Neural cell (in vitro differentiated cells): ENCODE results near the gene VOPP1. TPM values are rescaled to one million over a fixed set of nuclear protein-coding genes. Genes with fewer than 3 reads are reported as not detected.

Experiments used
- H2AFZ ChIP-seq: fragments of 200-600, 300-800 bp; sonication (generic), shearing (Covaris generic); 2 replicates; pipeline ENCODE4 v1.6.0; 2014; ENCODE audit warnings: low read depth, mild to moderate bottlenecking, antibody characterized with exemption, low read length, moderate library complexity
- H3F3A ChIP-seq: fragments of 200-600 bp; shearing (Covaris generic); 2 replicates; pipeline ENCODE4 v1.6.1; 2016; ENCODE audit warnings: mild to moderate bottlenecking, moderate library complexity, mixed read lengths, antibody characterized with exemption, low read length; ENCODE audit not compliant: insufficient read depth, poor library complexity, severe bottlenecking
- H3K27ac ChIP-seq: fragments of 200-600, 300-800 bp; sonication (generic), shearing (Covaris generic); 2 replicates; pipeline ENCODE4 v1.5.1; 2014; ENCODE audit warnings: mild to moderate bottlenecking, low read length, moderate library complexity
- H3K27me3 ChIP-seq: fragments of 300-800, 200-600 bp; sonication (generic), shearing (Covaris generic); 2 replicates; pipeline ENCODE4 v1.6.0; 2014; ENCODE audit warnings: mild to moderate bottlenecking, low read depth, low read length, moderate library complexity; ENCODE audit not compliant: insufficient read depth
- H3K36me3 ChIP-seq: fragments of 300-800, 200-600 bp; sonication (generic), shearing (Covaris generic); 2 replicates; pipeline ENCODE4 v1.5.1; 2014; ENCODE audit warnings: mild to moderate bottlenecking, antibody characterized with exemption, low read length, moderate library complexity; ENCODE audit not compliant: insufficient read depth
- H3K4me2 ChIP-seq: fragments of 300-800, 200-600 bp; sonication (generic), shearing (Covaris generic); 2 replicates; pipeline ENCODE4 v1.6.0; 2014; ENCODE audit warnings: mild to moderate bottlenecking, low read length
- H3K4me3 ChIP-seq: fragments of 300-800, 200-600 bp; sonication (generic), shearing (Covaris generic); 2 replicates; pipeline ENCODE4 v1.5.1; 2014; ENCODE audit warnings: mild to moderate bottlenecking, low read length, moderate library complexity
- H3K79me2 ChIP-seq: fragments of 200-600 bp; shearing (Covaris generic); replicated peaks from 2 replicates; pipeline ENCODE4 v1.6.0; 2014; ENCODE audit warnings: mild to moderate bottlenecking, low read length, moderate library complexity; ENCODE audit not compliant: insufficient read depth
- H3K9ac ChIP-seq: fragments of 300-800, 200-600 bp; sonication (generic), shearing (Covaris generic); 2 replicates; pipeline ENCODE4 v1.6.1; 2016; ENCODE audit warnings: mild to moderate bottlenecking, low read length, mixed read lengths
- H3K9me2 ChIP-seq: fragments of 200-600 bp; shearing (Covaris generic); 2 replicates; pipeline ENCODE4 v1.6.1; 2016; ENCODE audit warnings: mild to moderate bottlenecking, low read length, mixed read lengths; ENCODE audit not compliant: insufficient read depth
- H3K9me3 ChIP-seq: fragments of 200-600, 300-800 bp; sonication (generic), shearing (Covaris generic); 2 replicates; pipeline ENCODE4 v1.6.1; 2016; ENCODE audit warnings: mild to moderate bottlenecking, mixed run types, low read length, moderate library complexity, mixed read lengths
- H4K20me1 ChIP-seq: fragments of 200-600 bp; shearing (Covaris generic); 2 replicates; pipeline ENCODE4 v1.6.1; 2016; ENCODE audit warnings: mild to moderate bottlenecking, mixed run types; ENCODE audit not compliant: insufficient read depth
- EP300 ChIP-seq: fragments of 450-650 bp; conservative IDR thresholded peaks from 2 replicates; pipeline ENCODE4 v1.6.1; 2014; ENCODE audit warnings: antibody characterized with exemption, mild to moderate bottlenecking, moderate library complexity; ENCODE audit not compliant: poor library complexity, severe bottlenecking
- EZH2 ChIP-seq: fragments of 200-600, 300-800 bp; shearing (Covaris generic), sonication (generic); IDR thresholded peaks from 2 replicates; pipeline ENCODE4 v1.6.1; 2014; ENCODE audit warnings: antibody characterized with exemption, low read length, borderline replicate concordance, mild to moderate bottlenecking; ENCODE audit not compliant: insufficient read depth, poor library complexity, severe bottlenecking
- MXI1 ChIP-seq: fragments of 450-650 bp; conservative IDR thresholded peaks from 2 replicates; pipeline ENCODE4 v1.6.1; 2014; ENCODE audit warnings: antibody characterized with exemption, mild to moderate bottlenecking; ENCODE audit not compliant: poor library complexity, severe bottlenecking
- POLR2AphosphoS5 ChIP-seq: IDR thresholded peaks from 2 replicates; pipeline ENCODE4 v1.6.1; 2012
- RAD21 ChIP-seq: fragments of 450-650 bp; conservative IDR thresholded peaks from 2 replicates; pipeline ENCODE4 v1.6.1; 2014; ENCODE audit warnings: antibody characterized with exemption, mild to moderate bottlenecking, moderate library complexity
- SMC3 ChIP-seq: fragments of 450-650 bp; conservative IDR thresholded peaks from 2 replicates; pipeline ENCODE4 v1.6.1; 2014; ENCODE audit warnings: antibody characterized with exemption, mild to moderate bottlenecking, moderate library complexity; ENCODE audit not compliant: poor library complexity
- TAF1 ChIP-seq: IDR thresholded peaks from 2 replicates; pipeline ENCODE4 v1.6.1; 2012; ENCODE audit warnings: low read depth
- polyA plus RNA-seq: library from polyadenylated mRNA; depleted of rRNA; stranded (reverse); fragments of >200 nt; gene quantifications from 2 replicates; pipeline ENCODE4 v1.2.3, GENCODE V29; 2014
- TF ChIP-seq, protein P1 (sequence below): IDR thresholded peaks from 2 replicates; pipeline ENCODE4 v1.6.1; 2012; ENCODE audit warnings: borderline replicate concordance
- TF ChIP-seq, protein P2 (sequence below): fragments of 450-650 bp; IDR thresholded peaks from 2 replicates; pipeline ENCODE4 v1.5.1; 2014; ENCODE audit warnings: antibody characterized with exemption, mild to moderate bottlenecking, moderate library complexity; ENCODE audit not compliant: poor library complexity, severe bottlenecking

VOPP1 gene
- polyA plus RNA-seq, 1 donor from 2014 or later: 85.8 TPM

DNA sequence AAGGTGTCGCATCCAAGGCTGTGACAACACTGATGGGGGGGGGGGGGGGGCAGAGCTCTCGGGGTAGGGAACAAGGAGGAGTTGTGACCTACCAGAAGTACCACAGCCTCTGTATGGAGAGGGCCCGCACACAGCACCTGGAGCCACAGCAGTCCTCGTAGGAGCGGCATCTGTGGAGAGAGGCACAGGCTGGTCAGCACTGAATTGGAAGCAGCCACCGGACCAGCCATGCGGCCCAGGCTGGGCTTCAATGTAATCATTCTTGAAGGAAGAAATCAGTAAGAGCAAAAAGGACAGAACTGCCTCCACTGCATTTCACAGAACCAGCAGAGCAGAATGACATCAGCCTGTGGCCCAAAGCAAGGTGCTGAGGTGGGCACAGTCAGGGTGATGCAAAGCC, 74.8 kb downstream of the VOPP1 start:
- Histone ChIP-seq H2AFZ (no peak overlapping the region), H3F3A (no peaks in the 10 kb centered on the region), H3K4me2 (no peak overlapping the region), H3K4me3 (no peak overlapping the region), H3K9ac (no peak overlapping the region), H3K27me3 (no peaks in the 10 kb centered on the region), H3K9me2 (no peaks in the 10 kb centered on the region), H3K9me3 (no peaks in the 10 kb centered on the region), H3K36me3 (no peaks in the 10 kb centered on the region), H4K20me1 (no peaks in the 10 kb centered on the region), H3K27ac (no peak overlapping the region), H3K79me2 (no peaks in the 10 kb centered on the region)
- TF ChIP-seq, protein P1, sequence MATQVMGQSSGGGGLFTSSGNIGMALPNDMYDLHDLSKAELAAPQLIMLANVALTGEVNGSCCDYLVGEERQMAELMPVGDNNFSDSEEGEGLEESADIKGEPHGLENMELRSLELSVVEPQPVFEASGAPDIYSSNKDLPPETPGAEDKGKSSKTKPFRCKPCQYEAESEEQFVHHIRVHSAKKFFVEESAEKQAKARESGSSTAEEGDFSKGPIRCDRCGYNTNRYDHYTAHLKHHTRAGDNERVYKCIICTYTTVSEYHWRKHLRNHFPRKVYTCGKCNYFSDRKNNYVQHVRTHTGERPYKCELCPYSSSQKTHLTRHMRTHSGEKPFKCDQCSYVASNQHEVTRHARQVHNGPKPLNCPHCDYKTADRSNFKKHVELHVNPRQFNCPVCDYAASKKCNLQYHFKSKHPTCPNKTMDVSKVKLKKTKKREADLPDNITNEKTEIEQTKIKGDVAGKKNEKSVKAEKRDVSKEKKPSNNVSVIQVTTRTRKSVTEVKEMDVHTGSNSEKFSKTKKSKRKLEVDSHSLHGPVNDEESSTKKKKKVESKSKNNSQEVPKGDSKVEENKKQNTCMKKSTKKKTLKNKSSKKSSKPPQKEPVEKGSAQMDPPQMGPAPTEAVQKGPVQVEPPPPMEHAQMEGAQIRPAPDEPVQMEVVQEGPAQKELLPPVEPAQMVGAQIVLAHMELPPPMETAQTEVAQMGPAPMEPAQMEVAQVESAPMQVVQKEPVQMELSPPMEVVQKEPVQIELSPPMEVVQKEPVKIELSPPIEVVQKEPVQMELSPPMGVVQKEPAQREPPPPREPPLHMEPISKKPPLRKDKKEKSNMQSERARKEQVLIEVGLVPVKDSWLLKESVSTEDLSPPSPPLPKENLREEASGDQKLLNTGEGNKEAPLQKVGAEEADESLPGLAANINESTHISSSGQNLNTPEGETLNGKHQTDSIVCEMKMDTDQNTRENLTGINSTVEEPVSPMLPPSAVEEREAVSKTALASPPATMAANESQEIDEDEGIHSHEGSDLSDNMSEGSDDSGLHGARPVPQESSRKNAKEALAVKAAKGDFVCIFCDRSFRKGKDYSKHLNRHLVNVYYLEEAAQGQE: no peak
- no peak for TF ChIP-seq RAD21

DNA sequence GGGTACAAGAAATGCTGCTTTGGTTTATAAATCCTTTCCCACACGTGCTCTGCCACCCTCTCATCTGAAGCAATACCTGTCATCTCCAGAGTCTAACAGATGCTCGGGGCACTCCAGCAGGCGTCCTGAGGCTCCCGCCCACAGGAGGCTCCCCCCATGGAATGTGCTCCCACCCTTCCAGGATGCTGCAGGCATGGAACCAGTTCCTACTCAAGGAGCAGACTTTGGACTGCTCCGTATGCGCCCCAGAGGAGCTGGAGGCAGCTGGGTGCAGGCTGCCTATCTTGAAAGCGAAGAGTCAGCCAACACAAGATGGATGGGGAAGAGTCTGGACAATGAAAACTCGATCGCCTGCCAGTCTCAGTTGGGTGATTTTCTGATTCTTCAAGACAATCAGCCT, 75.4 kb downstream of the VOPP1 start:
- Histone ChIP-seq H3K36me3 (no peaks in the 10 kb centered on the region), H3K4me3 (no peak overlapping the region), H2AFZ (no peak overlapping the region), H3K4me2 (no peak overlapping the region), H3K27me3 (no peaks in the 10 kb centered on the region), H3K9me3 (no peaks in the 10 kb centered on the region), H3K27ac (no peak overlapping the region), H3K79me2 (no peaks in the 10 kb centered on the region), H3K9me2 (no peaks in the 10 kb centered on the region), H3K9ac (no peak overlapping the region), H4K20me1 (no peaks in the 10 kb centered on the region), H3F3A (no peaks in the 10 kb centered on the region)
- TF ChIP-seq TAF1 (no peak), RAD21 (no peak), EZH2 (no peak), POLR2AphosphoS5 (no peak), EP300 (no peak), MXI1 (no peak), SMC3 (no peak)
- TF ChIP-seq, protein P2, sequence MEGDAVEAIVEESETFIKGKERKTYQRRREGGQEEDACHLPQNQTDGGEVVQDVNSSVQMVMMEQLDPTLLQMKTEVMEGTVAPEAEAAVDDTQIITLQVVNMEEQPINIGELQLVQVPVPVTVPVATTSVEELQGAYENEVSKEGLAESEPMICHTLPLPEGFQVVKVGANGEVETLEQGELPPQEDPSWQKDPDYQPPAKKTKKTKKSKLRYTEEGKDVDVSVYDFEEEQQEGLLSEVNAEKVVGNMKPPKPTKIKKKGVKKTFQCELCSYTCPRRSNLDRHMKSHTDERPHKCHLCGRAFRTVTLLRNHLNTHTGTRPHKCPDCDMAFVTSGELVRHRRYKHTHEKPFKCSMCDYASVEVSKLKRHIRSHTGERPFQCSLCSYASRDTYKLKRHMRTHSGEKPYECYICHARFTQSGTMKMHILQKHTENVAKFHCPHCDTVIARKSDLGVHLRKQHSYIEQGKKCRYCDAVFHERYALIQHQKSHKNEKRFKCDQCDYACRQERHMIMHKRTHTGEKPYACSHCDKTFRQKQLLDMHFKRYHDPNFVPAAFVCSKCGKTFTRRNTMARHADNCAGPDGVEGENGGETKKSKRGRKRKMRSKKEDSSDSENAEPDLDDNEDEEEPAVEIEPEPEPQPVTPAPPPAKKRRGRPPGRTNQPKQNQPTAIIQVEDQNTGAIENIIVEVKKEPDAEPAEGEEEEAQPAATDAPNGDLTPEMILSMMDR: no peak
- TF ChIP-seq, protein P1: no peak
